NCI-H1092 (cell line): ENCODE data around the gene MYO3B.

Experiments
- DNase-seq: peaks from one replicate; lab custom pipeline; 2025; lab: John Stamatoyannopoulos, UW

Gene MYO3B, protein sequence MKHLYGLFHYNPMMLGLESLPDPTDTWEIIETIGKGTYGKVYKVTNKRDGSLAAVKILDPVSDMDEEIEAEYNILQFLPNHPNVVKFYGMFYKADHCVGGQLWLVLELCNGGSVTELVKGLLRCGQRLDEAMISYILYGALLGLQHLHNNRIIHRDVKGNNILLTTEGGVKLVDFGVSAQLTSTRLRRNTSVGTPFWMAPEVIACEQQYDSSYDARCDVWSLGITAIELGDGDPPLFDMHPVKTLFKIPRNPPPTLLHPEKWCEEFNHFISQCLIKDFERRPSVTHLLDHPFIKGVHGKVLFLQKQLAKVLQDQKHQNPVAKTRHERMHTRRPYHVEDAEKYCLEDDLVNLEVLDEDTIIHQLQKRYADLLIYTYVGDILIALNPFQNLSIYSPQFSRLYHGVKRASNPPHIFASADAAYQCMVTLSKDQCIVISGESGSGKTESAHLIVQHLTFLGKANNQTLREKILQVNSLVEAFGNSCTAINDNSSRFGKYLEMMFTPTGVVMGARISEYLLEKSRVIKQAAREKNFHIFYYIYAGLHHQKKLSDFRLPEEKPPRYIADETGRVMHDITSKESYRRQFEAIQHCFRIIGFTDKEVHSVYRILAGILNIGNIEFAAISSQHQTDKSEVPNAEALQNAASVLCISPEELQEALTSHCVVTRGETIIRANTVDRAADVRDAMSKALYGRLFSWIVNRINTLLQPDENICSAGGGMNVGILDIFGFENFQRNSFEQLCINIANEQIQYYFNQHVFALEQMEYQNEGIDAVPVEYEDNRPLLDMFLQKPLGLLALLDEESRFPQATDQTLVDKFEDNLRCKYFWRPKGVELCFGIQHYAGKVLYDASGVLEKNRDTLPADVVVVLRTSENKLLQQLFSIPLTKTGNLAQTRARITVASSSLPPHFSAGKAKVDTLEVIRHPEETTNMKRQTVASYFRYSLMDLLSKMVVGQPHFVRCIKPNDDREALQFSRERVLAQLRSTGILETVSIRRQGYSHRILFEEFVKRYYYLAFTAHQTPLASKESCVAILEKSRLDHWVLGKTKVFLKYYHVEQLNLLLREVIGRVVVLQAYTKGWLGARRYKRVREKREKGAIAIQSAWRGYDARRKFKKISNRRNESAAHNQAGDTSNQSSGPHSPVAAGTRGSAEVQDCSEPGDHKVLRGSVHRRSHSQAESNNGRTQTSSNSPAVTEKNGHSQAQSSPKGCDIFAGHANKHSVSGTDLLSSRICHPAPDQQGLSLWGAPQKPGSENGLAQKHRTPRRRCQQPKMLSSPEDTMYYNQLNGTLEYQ (N-terminal part only)

DNA sequence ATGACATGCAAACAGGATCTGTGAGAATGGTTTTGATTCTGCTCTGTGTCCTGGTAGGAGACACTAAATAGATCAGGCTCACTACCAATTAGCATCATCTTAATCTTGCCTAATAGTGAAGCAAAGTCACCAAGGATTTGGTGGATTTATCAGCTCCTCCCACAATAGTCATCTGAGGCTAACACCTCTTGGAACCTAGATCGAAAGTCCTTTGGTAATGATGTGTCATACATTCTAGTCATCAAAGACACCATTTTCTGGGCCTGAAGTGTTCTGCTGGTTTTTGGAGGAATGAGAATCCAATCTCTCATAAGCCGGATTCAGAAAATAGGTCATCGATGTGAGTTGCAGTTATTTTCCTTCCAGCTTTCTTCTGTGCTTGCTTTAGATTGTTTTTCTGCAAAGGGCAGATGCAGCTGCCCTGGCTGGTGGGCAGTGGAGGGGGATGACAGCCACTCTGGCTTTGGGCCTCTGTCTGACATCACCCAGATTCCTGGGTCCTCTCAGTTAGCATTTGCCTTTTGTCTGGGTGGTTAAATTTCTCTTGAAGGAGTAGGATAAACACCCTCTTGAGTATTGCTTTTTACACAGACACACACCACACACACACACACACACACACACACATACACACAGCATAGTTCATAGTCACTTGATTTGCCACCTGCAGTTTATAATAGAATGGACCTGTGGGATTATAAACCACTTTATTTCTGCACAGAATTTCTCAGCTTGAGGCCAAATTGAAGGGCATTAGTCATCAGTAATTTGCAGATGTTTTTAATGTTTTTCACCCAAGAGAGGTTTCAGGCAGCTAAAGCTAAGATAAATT is at the start of gene MYO3B:
Gene MYO3B, plus strand, starts transcription at position 198 of the 832 bp plus-strand sequence. Its CDS starts 141 bp downstream, at position 339.
- DNase-seq, result no peak

DNA sequence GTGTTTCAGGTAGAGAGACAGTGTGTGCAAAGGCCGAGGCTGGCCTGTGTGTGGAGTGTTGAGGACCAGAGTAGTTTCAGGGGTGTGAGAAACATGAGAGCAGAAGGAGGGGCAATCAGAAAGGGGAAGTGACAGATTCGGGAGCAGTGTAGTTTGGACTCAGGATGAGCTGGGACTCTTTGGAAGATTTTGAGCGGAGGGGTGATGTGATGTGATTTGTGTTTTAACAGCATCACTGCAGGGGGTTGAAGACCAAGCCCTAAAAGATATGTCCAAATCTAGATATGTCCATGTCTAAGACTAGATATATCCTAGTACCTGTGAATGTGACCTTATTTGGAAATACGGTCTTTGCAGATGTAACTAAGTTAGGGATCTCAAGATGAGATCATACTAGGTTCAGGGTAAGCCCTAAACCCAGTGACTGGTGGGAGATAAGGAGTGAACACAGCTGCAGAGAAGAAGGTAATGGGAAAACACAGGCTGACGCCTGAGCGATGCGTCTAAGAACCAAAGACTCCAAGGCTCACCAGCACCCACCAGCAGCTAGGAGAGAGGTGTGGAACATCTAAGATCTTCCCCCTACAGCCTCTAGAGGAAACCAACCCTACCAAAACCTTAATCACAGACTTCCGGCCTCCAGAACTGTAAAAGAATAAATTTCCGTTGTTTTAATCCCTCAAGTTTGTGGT is 38.5 kb upstream of the MYO3B start:
- DNase-seq, result no peak

DNA sequence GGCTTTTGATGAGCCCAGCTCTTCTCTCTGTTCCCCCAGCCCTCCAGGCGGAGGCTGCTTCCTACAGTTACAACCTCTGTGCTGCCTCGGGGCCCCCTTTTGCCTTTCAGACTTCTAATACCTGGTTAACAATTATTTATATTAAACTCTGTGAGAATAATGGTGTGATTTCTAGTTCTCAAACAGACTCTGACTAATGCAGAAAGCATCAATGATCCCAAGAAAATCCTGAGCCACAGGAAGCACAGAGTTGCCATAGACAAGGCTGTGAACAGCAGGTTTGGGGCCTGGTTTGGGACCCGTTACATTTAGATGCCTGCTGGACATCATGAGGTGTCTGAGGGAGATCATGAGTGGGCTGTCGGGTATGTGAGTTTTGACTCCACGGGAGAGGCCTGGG is 37.4 kb upstream of the MYO3B start:
- DNase-seq, result no peak

DNA sequence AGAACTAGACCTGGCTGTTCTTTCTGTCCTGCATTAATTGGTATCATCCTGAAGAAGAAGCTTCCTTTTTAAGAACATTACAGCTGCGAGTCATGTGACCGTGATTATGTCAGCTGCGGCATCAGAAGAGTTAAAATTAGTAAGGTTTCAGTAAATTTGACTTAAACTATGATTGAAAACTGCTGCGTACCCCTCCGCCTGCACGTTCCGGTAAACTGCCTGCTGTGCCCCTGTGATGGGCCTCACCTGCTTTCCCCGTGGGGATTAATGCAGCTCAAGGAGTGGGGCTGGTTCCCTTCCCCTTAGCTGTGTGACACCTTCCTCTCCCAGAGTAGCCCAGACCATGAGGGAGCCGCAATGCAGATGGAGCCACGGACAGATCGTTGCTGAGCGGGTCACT is 36.1 kb upstream of the MYO3B start:
- no peak for DNase-seq

DNA sequence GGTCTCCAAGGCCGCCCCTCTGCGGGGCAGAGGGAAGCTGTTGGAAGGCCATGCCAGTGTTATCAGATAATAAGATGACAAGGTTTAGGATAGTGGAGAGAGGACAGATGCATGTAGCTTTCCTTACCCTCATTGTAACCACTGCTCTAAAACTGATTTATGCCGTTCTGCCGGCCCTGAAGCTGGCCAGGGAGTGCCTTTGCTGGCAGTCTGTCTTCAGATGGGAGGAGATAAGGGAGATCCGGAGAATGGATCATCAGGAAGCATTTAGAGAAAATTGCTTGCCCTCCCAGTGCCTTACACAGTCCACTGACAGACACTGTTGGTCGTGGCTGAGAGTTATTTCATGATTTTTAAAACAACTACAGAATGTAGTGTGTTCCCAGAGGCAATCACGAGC is 35.4 kb upstream of the MYO3B start:
- no peak for DNase-seq

DNA sequence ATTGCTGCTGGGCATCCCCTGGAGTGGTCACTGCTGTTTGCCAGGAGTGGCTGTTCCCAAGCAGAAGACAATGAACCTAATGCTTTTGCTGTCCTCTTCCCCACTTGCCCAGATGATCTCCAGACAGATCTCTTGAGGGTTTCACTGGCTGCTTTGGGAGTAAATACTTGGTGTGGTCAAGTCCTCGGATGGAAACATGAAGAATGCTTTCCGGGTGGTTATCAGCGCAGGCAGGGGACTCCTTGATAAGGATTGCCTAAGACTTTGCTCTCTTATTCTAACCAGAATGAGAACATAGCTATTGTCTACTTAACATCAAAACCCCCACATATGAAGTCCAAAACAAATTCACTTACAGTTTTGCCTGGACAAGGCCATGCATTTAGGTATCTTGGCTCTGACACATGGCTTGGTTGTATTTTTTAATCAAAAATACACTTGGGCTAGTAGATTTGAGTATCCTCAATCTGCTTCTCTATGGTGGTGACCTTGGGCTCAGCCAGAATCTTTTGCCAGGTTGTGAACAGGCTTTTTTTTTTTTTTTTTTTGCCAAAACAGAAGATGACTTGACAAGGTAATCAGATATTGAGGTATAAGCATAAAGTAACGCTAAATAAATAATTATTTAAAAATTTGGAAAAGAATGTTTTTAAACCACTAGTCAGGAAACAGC is 34.8 kb upstream of the MYO3B start:
- no peak for DNase-seq

DNA sequence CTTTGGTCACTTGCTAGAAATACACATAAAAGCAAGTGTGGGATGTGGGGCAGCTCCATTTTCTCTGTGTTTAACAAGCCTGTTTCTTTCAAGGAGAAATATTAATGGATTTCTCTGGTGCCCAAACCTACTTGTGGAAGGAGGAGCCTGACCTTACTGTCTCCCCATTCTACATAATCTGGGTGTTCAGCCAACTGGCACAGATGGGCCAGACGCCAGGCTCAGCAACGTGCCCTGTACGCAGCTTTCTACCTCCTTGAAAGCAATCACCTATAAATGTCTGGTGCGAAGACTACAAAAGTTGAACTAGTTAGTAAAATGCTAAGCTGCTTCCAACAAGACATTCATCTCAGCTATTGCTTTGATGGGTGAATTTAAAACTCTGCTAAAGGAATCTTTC is 33.2 kb upstream of the MYO3B start:
- DNase-seq, result peak; percentile 2

DNA sequence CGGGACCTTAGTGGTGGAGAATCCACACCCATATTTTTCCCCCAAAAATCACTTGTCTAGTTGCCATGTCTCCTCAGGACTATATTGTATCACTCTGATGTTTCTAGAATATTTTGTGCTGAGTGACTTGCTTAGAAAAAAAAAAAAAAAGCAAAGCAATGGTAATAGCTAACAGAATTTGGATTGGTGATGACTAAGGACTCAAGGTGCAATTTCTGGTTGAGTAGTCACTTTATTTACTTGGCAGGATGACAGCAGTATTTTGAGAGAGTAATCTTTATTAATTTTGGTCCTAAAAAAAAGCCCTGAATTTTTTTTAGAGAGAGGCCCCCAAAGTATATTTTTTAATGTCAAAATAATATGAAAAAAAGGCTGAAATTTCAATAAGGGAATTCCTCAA is 32.8 kb upstream of the MYO3B start:
- no peak for DNase-seq

DNA sequence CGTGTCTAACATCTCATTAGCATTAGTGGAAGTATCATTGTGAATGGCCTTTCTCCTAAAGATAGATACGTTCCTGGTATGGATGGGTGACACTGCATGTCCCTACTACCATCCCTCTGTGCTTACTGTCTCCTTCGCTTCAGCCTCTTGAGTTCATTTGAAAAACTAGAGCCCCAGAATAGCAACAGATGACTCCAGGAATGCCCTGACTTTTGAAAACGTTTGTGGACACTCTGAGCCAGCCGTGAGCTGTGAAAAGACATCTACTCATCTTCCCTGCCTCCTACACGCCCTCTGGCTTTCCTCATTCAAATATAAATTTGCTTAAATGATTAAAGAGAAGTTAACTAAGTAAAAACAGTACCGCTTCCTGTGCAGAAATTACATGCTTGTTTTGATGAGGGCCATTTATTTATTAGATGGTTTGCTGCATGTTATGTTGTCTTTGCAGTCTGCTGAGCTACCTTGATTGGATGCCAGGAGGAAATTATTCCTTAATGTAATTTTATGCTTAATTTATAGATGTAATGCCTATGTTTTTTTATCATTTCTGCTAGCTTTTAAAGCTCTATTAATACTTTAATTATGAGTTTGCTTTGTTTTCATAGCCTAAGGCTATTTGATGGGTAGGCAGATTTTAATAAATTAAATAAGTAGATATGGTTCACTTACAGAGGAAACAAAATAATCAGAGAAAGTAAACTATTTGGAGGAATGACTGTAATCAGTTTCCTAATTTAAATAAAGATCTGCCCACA is 32.1 kb upstream of the MYO3B start:
- no peak for DNase-seq

DNA sequence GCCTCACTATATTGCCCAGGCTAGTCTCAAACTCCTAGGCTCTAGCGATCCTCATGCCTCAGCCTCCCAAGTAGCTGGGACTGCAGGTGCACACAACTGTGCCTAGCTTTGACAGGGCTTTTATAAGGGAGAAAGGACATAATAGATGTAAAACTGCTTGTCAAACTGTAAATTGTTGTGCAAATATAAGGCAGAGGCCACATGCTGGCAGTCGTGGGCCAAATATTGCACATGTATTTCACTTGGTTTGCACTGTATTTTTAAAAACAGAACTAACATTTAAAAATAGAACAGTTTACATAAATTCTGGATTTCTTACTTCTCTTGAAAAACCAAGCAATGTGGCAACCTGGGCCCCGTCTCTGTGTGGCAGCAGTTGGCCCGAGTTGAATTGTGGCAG is 31.2 kb upstream of the MYO3B start:
- DNase-seq, result no peak

DNA sequence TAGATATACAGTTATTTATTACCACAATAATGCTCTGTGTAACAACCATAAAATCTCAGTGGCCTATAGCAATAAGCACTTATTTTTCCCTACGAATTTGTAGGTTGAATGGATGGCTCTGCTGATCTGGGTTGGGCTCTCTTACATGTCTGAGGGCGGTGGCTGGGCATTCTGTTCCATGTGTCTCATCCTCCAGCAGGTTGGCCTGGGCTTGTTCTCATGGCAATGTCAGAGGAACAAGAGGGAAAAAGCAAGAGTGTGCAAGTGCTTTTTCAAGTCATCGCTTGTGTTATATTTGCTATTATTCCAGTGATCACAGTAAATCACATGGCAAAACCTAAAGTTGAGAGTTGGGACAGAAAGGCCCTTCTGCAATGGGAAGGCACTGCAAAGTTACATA is 30.4 kb upstream of the MYO3B start:
- DNase-seq, result no peak

DNA sequence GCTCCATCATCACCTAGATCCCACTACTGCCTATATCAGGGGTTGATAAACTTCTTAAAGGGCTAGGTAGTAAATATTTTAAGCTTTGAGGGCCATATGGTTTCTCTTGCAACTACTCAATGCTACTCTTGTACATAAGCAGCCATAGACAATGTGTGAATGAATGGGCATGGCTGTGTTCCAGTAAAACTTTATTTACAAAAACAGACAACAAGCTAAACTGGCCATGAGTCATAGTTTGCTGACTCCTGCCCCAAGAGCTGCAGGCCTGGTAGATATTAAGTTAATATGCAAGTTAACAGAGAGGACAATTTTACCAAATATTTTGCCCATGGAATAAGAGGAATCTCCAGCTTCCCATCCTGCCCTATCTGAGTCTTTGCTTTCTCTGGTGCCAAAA is 29.8 kb upstream of the MYO3B start:
- DNase-seq, result no peak

DNA sequence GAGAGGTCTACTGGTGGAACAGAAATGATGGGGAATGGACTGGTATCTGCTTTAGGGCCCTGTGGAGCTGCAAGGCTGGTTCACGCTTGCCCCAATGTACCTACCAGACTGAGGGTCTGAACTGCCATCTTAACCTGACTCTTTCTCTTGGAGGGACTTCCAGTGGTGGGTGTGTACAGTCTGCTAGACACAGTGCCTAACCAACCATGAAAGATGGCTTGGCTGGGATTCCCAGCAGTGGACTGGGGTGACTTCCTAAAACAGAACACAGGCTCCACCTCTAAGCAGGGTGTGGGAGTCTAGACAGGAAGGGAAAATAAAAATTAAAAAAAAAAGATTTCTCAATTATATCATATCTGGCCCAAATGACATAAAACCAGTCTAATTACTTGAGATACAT is 25.5 kb upstream of the MYO3B start:
- DNase-seq, result no peak

DNA sequence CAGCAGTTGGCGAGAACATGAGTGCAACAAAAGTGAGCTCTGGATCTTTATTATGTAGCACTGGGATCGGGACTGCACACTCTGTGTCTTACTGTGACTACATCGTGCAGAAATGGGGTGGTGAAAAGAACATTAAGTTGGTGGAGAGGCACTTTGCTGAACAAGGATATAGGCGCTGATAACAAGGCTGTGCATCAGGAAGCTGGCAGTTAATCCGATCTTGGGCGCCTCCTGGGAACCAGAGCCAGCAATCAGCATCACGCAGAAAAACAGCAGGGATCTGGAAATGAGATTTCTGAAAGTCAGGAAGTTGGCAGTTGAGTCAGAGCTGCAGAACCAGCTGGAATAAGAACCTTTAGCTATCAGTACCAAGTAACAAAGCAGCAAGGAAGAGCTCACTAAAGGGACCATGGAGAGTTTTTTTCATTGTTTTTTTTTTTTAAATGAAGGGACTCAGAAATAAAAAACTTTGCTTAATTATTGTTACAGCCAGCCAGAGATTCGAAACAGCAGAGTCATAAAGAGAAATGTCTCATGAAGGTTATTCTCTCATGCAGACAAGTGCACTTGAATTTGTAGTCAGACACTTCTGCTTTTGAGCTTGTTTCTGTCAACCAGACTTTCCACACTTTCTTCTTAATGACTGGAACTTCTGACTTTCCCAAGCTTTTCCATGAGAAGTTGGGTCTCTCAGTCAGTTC is 22.8 kb upstream of the MYO3B start:
- DNase-seq, result no peak

DNA sequence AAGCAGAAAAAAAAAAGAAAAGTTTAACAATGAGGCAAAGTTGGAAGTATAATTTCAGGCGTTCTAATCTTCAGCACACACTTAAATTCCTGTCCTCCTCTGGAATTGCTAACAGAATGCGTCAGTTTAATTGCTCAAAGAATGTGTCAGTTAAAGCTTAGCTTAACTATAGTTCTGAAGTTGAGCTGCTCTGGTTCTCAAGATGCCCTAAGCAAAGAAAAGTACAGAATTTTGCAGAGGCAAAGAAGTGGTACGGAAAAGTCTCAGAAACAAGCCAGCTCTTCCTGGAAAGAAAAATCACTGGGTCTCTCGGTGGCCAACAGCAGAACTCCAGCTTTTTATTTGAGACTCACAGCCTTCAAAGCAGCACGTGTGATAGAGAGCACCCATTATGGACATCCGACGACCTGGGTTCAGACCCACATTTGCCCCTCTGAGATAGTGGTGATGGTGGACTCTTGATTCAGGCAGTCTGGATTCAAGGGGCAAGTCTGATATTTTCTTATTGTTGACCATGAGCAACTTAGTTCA is 22.2 kb upstream of the MYO3B start:
- no peak for DNase-seq

DNA sequence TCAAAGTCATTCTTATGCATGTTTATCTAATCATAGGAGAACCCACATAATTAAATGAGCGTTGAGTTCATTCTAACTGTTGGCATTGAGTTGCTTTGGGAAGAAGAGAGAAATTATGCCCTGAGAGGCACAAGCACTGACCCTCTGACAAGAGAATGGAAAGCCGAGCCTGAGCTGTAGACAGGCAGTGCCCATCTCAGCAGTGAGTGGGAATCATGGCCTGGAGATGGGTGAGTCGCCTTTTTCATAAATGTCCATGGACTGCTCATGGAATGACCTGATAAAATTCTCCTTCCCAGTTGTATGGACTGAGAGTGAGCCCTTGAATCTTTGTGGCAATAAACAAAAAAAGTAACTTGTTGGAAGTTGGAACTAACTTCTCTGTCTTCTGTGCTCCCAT is 21.4 kb upstream of the MYO3B start:
- DNase-seq, result no peak

DNA sequence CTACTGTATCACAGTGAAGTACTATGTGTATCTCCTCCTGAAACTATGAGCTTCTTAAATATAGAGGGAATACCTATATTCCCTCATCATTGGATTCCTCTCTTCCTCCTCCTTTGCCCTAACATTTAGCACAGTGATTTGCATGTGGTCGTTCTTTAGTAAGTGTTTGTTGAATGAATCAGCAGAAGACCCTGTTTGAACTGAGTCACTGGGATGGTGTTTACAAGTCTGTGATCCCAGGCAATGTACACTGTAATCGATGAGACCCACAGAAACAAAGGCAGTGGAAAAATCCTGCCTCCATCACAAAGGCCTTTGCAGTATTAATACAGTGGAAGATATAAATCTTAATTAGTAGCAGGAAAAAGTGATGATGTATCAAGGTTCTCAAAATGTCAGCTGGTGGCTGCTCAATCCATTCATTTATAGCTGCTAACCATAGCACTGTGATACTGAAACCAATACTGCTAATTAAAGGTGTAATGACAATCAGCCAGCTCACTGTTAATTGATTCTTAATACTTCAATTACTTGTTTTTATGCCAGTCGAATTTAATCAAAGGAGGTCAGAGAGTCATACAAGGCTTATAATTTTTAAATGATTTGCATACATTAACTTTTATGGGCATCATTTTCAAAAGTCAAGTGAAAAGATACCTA is 20.8 kb upstream of the MYO3B start:
- DNase-seq, result no peak

DNA sequence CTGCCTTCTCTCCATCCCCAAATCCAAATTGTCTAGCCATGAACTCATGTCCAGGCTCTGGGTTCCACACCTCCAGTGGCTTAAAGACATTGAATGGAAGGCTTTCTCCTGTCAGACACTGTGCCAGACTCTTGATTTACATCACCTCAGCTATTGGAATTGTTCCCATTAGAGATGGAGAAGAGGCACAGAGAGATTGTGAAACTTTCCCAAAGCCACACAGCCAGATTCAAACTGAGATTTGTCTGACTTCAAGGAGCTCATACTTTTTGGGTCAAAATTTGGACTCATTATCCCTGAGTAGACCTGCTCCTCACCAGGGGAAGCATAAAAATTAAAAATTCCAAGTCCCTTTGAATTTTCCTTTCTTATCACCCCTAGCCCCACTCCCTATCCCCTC is 18.9 kb upstream of the MYO3B start:
- no peak for DNase-seq
